ENCODE data around the gene SLC41A2.

DNA sequence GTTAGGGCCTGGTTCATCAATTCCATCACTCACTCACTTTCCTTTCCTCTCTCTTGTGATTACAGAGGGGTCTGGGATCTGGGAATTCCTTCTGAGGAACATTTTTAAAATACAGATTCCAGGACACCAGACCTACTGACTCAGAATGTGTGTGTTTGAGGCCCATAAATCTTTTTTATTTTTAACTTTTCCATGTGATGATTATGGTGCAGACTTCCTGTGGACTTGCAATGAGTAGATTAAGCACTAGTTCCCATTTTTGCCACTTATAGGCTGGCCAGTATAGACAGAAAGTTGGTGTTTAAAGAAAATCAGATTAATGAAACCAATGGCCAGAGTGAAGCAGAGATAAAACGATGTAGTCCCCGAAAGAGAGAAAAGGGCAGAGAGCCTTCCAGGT is 28.1 kb downstream of the SLC41A2 start:
- TF ChIP-seq, protein P1, sequence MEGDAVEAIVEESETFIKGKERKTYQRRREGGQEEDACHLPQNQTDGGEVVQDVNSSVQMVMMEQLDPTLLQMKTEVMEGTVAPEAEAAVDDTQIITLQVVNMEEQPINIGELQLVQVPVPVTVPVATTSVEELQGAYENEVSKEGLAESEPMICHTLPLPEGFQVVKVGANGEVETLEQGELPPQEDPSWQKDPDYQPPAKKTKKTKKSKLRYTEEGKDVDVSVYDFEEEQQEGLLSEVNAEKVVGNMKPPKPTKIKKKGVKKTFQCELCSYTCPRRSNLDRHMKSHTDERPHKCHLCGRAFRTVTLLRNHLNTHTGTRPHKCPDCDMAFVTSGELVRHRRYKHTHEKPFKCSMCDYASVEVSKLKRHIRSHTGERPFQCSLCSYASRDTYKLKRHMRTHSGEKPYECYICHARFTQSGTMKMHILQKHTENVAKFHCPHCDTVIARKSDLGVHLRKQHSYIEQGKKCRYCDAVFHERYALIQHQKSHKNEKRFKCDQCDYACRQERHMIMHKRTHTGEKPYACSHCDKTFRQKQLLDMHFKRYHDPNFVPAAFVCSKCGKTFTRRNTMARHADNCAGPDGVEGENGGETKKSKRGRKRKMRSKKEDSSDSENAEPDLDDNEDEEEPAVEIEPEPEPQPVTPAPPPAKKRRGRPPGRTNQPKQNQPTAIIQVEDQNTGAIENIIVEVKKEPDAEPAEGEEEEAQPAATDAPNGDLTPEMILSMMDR (IDR thresholded peaks at IDR 0.05) = no peak
- no peak for TF ChIP-seq POLR2AphosphoS5 (IDR thresholded peaks at IDR 0.05)
- no peak for TF ChIP-seq POLR2A (IDR thresholded peaks at IDR 0.05)

Data from sigmoid colon (tissue), 4 donors.